ENCODE results near the gene CCDC9B. TPM values are rescaled to one million over a fixed set of nuclear protein-coding genes. Genes with fewer than 3 reads are reported as not detected.

CCDC9B gene
- polyA plus RNA-seq, 2 of the 4 experiments (the other 2 are of a cell fraction) = 1.9 to 23.4 TPM

DNA sequence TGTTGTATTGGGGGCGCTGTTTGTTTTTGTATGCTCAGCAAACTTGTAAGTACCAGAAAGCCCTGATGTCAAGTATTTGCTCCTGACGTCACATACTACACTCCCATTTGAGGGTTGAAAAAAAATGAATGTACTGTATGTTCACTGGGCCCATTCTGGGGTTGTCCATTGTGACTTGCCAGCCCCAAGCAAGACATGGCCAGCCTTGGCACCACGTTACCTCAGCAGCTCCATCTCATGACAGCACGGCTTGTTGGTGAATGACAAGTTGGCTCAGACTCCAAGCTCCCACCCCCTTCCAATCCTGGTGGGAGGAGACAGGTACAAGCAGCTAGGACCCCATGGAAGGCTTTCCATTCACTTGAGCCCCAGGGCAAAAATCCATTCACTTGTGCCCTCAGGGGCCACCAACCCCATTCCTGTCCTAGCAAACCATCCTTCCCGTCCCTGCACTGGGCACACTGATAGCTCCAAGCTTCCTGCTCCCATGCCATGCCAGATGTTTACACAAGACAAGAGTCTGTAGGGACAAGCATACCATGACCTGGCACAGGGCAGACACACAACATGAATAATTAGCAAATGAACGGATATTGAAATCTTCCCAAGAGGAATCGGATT lies 11.7 kb upstream of the CCDC9B start (continued):
- TF ChIP-seq, protein P1, sequence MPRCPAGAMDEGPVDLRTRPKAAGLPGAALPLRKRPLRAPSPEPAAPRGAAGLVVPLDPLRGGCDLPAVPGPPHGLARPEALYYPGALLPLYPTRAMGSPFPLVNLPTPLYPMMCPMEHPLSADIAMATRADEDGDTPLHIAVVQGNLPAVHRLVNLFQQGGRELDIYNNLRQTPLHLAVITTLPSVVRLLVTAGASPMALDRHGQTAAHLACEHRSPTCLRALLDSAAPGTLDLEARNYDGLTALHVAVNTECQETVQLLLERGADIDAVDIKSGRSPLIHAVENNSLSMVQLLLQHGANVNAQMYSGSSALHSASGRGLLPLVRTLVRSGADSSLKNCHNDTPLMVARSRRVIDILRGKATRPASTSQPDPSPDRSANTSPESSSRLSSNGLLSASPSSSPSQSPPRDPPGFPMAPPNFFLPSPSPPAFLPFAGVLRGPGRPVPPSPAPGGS (IDR thresholded peaks at IDR 0.05) = no peak
- TF ChIP-seq CHD2 (IDR thresholded peaks at IDR 0.05; ENCODE audit: low read length, partially characterized antibody) = no peak

DNA sequence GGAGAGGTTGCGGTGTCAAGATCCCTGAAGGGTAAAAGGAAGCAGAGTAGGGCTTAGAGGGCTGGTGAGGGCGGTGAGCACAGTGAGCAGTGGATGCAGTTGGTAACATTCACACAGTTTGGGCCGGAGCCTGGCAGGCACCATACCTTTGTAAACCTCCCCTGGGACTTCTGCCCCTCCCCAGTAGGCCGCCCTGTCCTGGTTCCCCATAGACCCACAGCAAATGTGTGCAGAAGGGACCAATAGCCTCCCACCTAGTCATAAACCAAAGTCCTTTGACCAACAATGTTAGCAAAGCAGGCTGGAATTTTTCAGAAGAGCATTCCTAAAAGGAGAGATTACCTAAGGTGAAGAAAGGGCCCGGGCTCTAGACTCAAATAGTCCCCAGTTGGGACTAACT lies 8.4 kb upstream of the CCDC9B start:
- 73% methylated on average over 5 of the region's 5 CpGs for WGBS (ENCODE audit: missing lambda C conversion rate)
- no peak for ATAC-seq
- TF ChIP-seq EHF (CRISPR knock-in tag; IDR thresholded peaks at IDR 0.05) = no peak
- TF ChIP-seq, protein P2, sequence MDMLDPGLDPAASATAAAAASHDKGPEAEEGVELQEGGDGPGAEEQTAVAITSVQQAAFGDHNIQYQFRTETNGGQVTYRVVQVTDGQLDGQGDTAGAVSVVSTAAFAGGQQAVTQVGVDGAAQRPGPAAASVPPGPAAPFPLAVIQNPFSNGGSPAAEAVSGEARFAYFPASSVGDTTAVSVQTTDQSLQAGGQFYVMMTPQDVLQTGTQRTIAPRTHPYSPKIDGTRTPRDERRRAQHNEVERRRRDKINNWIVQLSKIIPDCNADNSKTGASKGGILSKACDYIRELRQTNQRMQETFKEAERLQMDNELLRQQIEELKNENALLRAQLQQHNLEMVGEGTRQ (IDR thresholded peaks at IDR 0.05) = no peak
- TF ChIP-seq ZFP36 (IDR thresholded peaks at IDR 0.05; ENCODE audit: borderline replicate concordance, partially characterized antibody) = no peak
- no peak for TF ChIP-seq NR3C1 (IDR thresholded peaks at IDR 0.05)
- no peak for TF ChIP-seq CHD2 (IDR thresholded peaks at IDR 0.05; ENCODE audit: low read length, partially characterized antibody)
- no peak for TF ChIP-seq MAFK (IDR thresholded peaks at IDR 0.05; ENCODE audit: partially characterized antibody)
- no peak for TF ChIP-seq FOXS1 (CRISPR knock-in tag; IDR thresholded peaks at IDR 0.05)
- TF ChIP-seq, protein P3, sequence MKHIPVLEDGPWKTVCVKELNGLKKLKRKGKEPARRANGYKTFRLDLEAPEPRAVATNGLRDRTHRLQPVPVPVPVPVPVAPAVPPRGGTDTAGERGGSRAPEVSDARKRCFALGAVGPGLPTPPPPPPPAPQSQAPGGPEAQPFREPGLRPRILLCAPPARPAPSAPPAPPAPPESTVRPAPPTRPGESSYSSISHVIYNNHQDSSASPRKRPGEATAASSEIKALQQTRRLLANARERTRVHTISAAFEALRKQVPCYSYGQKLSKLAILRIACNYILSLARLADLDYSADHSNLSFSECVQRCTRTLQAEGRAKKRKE (CRISPR knock-in tag; IDR thresholded peaks at IDR 0.05; ENCODE audit: low read depth) = no peak
- TF ChIP-seq ZC3H11A (IDR thresholded peaks at IDR 0.05) = no peak
- no peak for TF ChIP-seq EHMT2 (IDR thresholded peaks at IDR 0.05; ENCODE audit: low read depth)
- TF ChIP-seq, protein P4, sequence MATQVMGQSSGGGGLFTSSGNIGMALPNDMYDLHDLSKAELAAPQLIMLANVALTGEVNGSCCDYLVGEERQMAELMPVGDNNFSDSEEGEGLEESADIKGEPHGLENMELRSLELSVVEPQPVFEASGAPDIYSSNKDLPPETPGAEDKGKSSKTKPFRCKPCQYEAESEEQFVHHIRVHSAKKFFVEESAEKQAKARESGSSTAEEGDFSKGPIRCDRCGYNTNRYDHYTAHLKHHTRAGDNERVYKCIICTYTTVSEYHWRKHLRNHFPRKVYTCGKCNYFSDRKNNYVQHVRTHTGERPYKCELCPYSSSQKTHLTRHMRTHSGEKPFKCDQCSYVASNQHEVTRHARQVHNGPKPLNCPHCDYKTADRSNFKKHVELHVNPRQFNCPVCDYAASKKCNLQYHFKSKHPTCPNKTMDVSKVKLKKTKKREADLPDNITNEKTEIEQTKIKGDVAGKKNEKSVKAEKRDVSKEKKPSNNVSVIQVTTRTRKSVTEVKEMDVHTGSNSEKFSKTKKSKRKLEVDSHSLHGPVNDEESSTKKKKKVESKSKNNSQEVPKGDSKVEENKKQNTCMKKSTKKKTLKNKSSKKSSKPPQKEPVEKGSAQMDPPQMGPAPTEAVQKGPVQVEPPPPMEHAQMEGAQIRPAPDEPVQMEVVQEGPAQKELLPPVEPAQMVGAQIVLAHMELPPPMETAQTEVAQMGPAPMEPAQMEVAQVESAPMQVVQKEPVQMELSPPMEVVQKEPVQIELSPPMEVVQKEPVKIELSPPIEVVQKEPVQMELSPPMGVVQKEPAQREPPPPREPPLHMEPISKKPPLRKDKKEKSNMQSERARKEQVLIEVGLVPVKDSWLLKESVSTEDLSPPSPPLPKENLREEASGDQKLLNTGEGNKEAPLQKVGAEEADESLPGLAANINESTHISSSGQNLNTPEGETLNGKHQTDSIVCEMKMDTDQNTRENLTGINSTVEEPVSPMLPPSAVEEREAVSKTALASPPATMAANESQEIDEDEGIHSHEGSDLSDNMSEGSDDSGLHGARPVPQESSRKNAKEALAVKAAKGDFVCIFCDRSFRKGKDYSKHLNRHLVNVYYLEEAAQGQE (IDR thresholded peaks at IDR 0.05) = no peak
- no peak for TF ChIP-seq POLR2AphosphoS2 (conservative IDR thresholded peaks at IDR 0.05; ENCODE audit: low read length)
- no peak for TF ChIP-seq HOXA7 (CRISPR knock-in tag; IDR thresholded peaks at IDR 0.05)
- TF ChIP-seq KDM5A (IDR thresholded peaks at IDR 0.05) = no peak
- no peak for TF ChIP-seq SREBF2 (IDR thresholded peaks at IDR 0.05)
- TF ChIP-seq RNF2 (IDR thresholded peaks at IDR 0.05; ENCODE audit: borderline replicate concordance, low read depth) = no peak
- no peak overlapping the region for H3K27ac ChIP-seq
- ChIA-PET CTCF (interaction anchor here (0.6 to 7.0 kb wide), 5 partner anchors 10 to 73 kb away, joined by 3 to 49 read pairs (median 7); partner anchors contain the start of gene CCDC9B), POLR2A (no interaction called here)
- peaks cover 19% of the 10 kb centered on the region; the same call in 2 of the 3 replicates for H3K4me1 ChIP-seq
- DNase-seq (ENCODE audit: low read depth in 1 of 2, low spot score in 1 of 2) = no peak
- no peak overlapping the region for H3K4me2 ChIP-seq
- no peak overlapping the region for H3K4me3 ChIP-seq
- no peak for FAIRE-seq
- no peaks in the 10 kb centered on the region for H3K9me3 ChIP-seq

DNA sequence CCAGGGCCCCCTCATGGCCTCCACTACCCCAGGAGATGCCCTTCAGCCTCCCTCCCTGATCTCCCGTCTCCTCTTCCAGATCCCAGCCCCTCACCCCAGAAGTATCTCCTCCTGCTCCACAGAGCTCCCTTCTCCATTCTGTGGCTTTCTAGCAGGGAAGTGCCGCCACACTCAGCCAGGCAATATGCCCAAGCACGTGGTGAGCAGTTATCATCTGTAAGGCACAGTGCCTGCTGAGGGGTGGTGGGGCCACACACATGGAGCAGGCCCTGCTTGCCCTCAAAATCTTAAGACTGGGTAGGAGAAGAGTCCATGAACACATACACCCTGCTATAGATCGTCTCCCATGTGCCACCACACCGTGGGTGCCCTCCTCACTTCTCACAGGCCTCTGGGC lies 7.7 kb upstream of the CCDC9B start:
- Histone ChIP-seq H3K4me1 (peaks cover 23% of the 10 kb centered on the region; the same call in 2 of the 3 replicates), H3K9me3 (no peaks in the 10 kb centered on the region), H3K4me2 (no peak overlapping the region), H3K27ac (no peak overlapping the region), H3K4me3 (no peak overlapping the region)
- POLR2A ChIA-PET = no interaction called here
- no peak for TF ChIP-seq PHF8 (IDR thresholded peaks at IDR 0.05; ENCODE audit: borderline replicate concordance, low read depth)
- no peak for TF ChIP-seq ZFP36 (IDR thresholded peaks at IDR 0.05; ENCODE audit: borderline replicate concordance, partially characterized antibody)
- TF ChIP-seq, protein P4 (IDR thresholded peaks at IDR 0.05) = no peak
- TF ChIP-seq, protein P5, sequence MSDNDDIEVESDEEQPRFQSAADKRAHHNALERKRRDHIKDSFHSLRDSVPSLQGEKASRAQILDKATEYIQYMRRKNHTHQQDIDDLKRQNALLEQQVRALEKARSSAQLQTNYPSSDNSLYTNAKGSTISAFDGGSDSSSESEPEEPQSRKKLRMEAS (IDR thresholded peaks at IDR 0.05) = no peak
- CTCF ChIA-PET = interaction anchor here (0.6 to 4.3 kb wide), 6 partner anchors 19 to 91 kb away, joined by 3 to 16 read pairs (median 3); partner anchors contain the start of gene ANKRD63
- ATAC-seq (no peak), DNase-seq (ENCODE audit: low read depth in 1 of 2, low spot score in 1 of 2) (no peak), FAIRE-seq (no peak)
- 83% methylated on average over 4 of the region's 5 CpGs for WGBS (ENCODE audit: missing lambda C conversion rate)
